Measurements from ENCODE around the gene CHRNA7. TPM values are rescaled to one million over a fixed set of nuclear protein-coding genes. Genes with fewer than 3 reads are reported as not detected.

The CHRNA7 gene
- total RNA-seq (1 to 10 TPM in 6 of 10 donors, under 1 TPM in 3, not detected in 1; 0.44 to 2.7 (median 1.2) TPM), polyA plus RNA-seq (under 1 TPM; 0.61 to 0.88 TPM)
- long read RNA-seq, donor 1, partial matches to known transcripts = 0 of 2 reads
- long read RNA-seq, donor 1, other reads (novel, unspliced or antisense) = 2 of 2 reads
- long read RNA-seq, donor 2, full-length matches to known transcripts = 2 of 2 reads
- long read RNA-seq, donor 2, partial matches to known transcripts = 0 of 2 reads
- long read RNA-seq, donor 2, other reads (novel, unspliced or antisense) = 0 of 2 reads
- long read RNA-seq, donor 3, full-length matches to known transcripts = 1 of 1 reads
- long read RNA-seq, donor 3, partial matches to known transcripts = 0 of 1 reads
- long read RNA-seq, donor 3, other reads (novel, unspliced or antisense) = 0 of 1 reads

GRCh38 chr15:32029862-32030781 lies at the start of gene CHRNA7:
Gene CHRNA7 (plus strand): TSS chr15:32030515. CDS start chr15:32030595, 80 bp downstream.
- no peaks in the 10 kb centered on the region for H3K36me3 ChIP-seq
- peak within 1 kb of the TSS; percentile 35 to 62 (median 56) for H3K4me3 ChIP-seq
- 0 to 1% methylated on average over 86 to 92 of the region's 92 CpGs for WGBS, 2 donors
- intact Hi-C loops (cut with DNase I) = no loop called here
- TF ChIP-seq CTCF (IDR thresholded peaks at IDR 0.05) = peak in 6 of 9 donors; percentile 13 to 45 (median 31)
- H3K4me1 ChIP-seq = peaks cover 0 to 17% (median 9%) of the 10 kb centered on the region in 9 donors
- peaks cover 0 to 84% (median 72%) of the 10 kb centered on the region in 7 donors for H3K27me3 ChIP-seq
- peak within 1 kb of the TSS in 1 of 10 donors; percentile 5 for H3K27ac ChIP-seq
- DNase-seq = peak; percentile 14 to 61
- peak; percentile 84 to 95 (median 91) for ATAC-seq
- no peaks in the 10 kb centered on the region for H3K9me3 ChIP-seq

- Histone ChIP-seq H3K36me3 (no peaks in the 10 kb centered on the region), H3K4me1 (no peaks in the 10 kb centered on the region), H3K4me3 (no peak overlapping the region), H3K27ac (no peak overlapping the region), H3K9me3 (peaks cover 0 to 6% (median 0%) of the 10 kb centered on the region in 11 donors), H3K27me3 (peaks cover 0 to 28% (median 6%) of the 10 kb centered on the region in 7 donors)
- intact Hi-C loops (cut with DNase I) = no loop called here
- WGBS, 2 donors = 28 to 29% methylated on average over 4 of the region's 4 CpGs
- DNase-seq (no peak), ATAC-seq (no peak)
- no peak for TF ChIP-seq CTCF (IDR thresholded peaks at IDR 0.05)
Observed at GRCh38 chr15:31985607-31986006, 44.7 kb upstream of the CHRNA7 start.

GRCh38 chr15:31993062-31993461 lies 37.3 kb upstream of the CHRNA7 start:
- no peaks in the 10 kb centered on the region for H3K36me3 ChIP-seq
- no peak overlapping the region for H3K4me3 ChIP-seq
- H3K27ac ChIP-seq = no peak overlapping the region
- H3K4me1 ChIP-seq = no peaks in the 10 kb centered on the region
- peaks cover 0 to 11% (median 0%) of the 10 kb centered on the region in 11 donors for H3K9me3 ChIP-seq
- intact Hi-C loops (cut with DNase I) = no loop called here
- peaks cover 0 to 16% (median 4%) of the 10 kb centered on the region in 7 donors for H3K27me3 ChIP-seq
- no peak for DNase-seq
- ATAC-seq = no peak
- TF ChIP-seq CTCF (IDR thresholded peaks at IDR 0.05) = no peak
- 79 to 87% methylated on average over 4 of the region's 4 CpGs for WGBS, 2 donors

- no peak for TF ChIP-seq CTCF (IDR thresholded peaks at IDR 0.05)
- intact Hi-C loops (cut with DNase I) = no loop called here
Observed at GRCh38 chr15:31997711-31998110, 32.6 kb upstream of the CHRNA7 start.

More at GRCh38 chr15:31997711-31998110, 32.6 kb upstream of the CHRNA7 start:
- Histone ChIP-seq H3K36me3 (no peaks in the 10 kb centered on the region), H3K4me1 (no peaks in the 10 kb centered on the region), H3K9me3 (peaks cover 0 to 7% (median 0%) of the 10 kb centered on the region in 11 donors), H3K27ac (no peak overlapping the region), H3K27me3 (peaks cover 0 to 23% (median 5%) of the 10 kb centered on the region in 7 donors), H3K4me3 (no peak overlapping the region)
- no peak for DNase-seq
- ATAC-seq = no peak
